ENCODE results near the gene SACM1L. TPM values are rescaled to one million over a fixed set of nuclear protein-coding genes. Genes with fewer than 3 reads are reported as not detected.

SACM1L gene
- total RNA-seq, 2 donors from 2014 or later = 149 to 161 TPM

DNA sequence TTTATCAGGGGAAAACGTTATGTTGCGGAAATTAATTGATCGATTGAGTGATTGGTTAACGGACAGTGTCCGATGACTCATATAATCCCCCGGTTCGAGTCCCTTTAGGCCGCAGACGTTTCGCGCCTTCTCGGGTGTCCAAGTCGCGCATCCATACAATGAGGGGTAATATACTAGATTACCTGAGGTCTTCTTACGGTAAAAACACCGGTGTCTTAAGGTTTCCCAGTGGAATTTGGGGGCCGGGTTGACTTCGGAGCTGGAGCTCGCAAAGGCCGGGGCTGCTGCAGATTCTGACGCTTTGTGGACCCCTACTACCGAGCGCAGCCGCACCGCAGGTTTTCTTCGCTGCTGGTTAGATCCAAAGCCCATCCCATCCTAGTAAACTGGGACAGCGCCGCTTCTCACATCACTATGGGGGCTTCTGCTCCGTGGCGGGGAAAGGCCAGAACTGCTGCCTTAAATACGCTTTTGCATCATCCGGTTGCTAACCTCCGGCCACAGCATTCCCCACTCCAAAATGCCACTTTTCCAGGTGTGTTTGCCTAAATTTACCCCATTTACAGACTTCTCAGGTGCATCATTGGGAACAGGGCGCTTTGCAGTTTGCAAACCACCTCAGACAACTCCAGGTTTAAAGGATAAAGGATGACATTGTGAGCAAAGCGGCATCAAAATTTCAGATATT lies 858 bp upstream of the SACM1L start:
- peak overlapping the region; percentile 83 for H3K27ac ChIP-seq (ENCODE audit: low read depth, low read length)
- H3K9me3 ChIP-seq (ENCODE audit: control insufficient read depth, low read length) = peaks cover 3% of the 10 kb centered on the region
- peak overlapping the region; percentile 92 for H3K4me3 Mint-ChIP-seq
- peaks cover 47% of the 10 kb centered on the region for H3K36me3 ChIP-seq (ENCODE audit: control insufficient read depth, insufficient read depth, low read length)
- 0 to 3% methylated on average over 23 to 35 of the region's 35 CpGs for WGBS, 2 experiments (ENCODE audit: insufficient coverage in 1 of 2, insufficient read length in 1 of 2)
- H3K9me3 Mint-ChIP-seq = peaks cover 10% of the 10 kb centered on the region
- H3K36me3 Mint-ChIP-seq (ENCODE audit: low read depth) = peaks cover 31% of the 10 kb centered on the region
- peaks cover 17% of the 10 kb centered on the region for H3K4me1 ChIP-seq (ENCODE audit: control insufficient read depth, insufficient read depth, low read length)
- peak overlapping the region; percentile 94 for H3K9ac ChIP-seq (ENCODE audit: extremely low read depth, low read length, poor library complexity, severe bottlenecking)
- peak overlapping the region; percentile 96 for H3K4me3 ChIP-seq (ENCODE audit: low read length)
- TF ChIP-seq CTCF (conservative IDR thresholded peaks at IDR 0.05) = no peak
- no peaks in the 10 kb centered on the region for H3K27me3 ChIP-seq (ENCODE audit: control insufficient read depth, insufficient read depth, low read length, poor library complexity, severe bottlenecking)
- H3K4me1 Mint-ChIP-seq = peaks cover 47% of the 10 kb centered on the region
- peak overlapping the region; percentile 94 for H3K27ac Mint-ChIP-seq
- DNase-seq = peak; percentile 87
- H3K27me3 Mint-ChIP-seq (ENCODE audit: insufficient read depth) = no peaks in the 10 kb centered on the region

DNA sequence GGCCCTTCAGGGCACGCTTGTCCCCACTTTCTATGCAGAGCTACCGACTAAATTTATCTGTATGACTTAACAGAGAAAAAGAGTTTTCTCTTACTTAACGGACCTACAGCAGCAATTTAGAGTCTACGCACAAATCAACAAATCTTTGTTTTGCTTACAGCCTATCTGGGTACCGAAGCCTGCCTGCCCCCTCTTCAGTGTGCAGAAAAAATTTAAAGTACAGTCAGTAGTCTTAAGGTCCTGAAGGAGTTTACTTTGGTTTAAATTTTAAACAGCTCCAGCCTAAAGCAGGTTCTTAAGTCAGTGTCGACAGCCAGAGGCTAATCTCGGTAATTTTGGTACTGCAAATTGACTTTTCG lies 570 bp downstream of the SACM1L start:
- H3K9ac ChIP-seq (ENCODE audit: extremely low read depth, low read length, poor library complexity, severe bottlenecking) = peak overlapping the region; percentile 94
- peak overlapping the region; percentile 94 for H3K27ac Mint-ChIP-seq
- WGBS, 2 experiments (ENCODE audit: insufficient coverage in 1 of 2, insufficient read length in 1 of 2) = 4 to 5% methylated on average over 4 to 8 of the region's 8 CpGs
- H3K4me1 ChIP-seq (ENCODE audit: control insufficient read depth, insufficient read depth, low read length) = peaks cover 22% of the 10 kb centered on the region
- no peaks in the 10 kb centered on the region for H3K27me3 Mint-ChIP-seq (ENCODE audit: insufficient read depth)
- H3K9me3 ChIP-seq (ENCODE audit: control insufficient read depth, low read length) = no peaks in the 10 kb centered on the region
- no peak for TF ChIP-seq CTCF (conservative IDR thresholded peaks at IDR 0.05)
- H3K4me1 Mint-ChIP-seq = peaks cover 49% of the 10 kb centered on the region
- peak overlapping the region; percentile 92 for H3K4me3 Mint-ChIP-seq
- peaks cover 30% of the 10 kb centered on the region for H3K36me3 Mint-ChIP-seq (ENCODE audit: low read depth)
- H3K27me3 ChIP-seq (ENCODE audit: control insufficient read depth, insufficient read depth, low read length, poor library complexity, severe bottlenecking) = no peaks in the 10 kb centered on the region
- peak overlapping the region; percentile 100 for H3K4me3 ChIP-seq (ENCODE audit: low read length)
- peaks cover 2% of the 10 kb centered on the region for H3K9me3 Mint-ChIP-seq
- peak overlapping the region; percentile 87 for H3K27ac ChIP-seq (ENCODE audit: low read depth, low read length)
- peaks cover 47% of the 10 kb centered on the region for H3K36me3 ChIP-seq (ENCODE audit: control insufficient read depth, insufficient read depth, low read length)
- no peak for DNase-seq

GRCh38 chr3:45690336-45691035 lies 1.3 kb downstream of the SACM1L start:
- no peak for DNase-seq
- no peak for TF ChIP-seq CTCF (conservative IDR thresholded peaks at IDR 0.05)
- Histone ChIP-seq H3K9ac (ENCODE audit: extremely low read depth, low read length, poor library complexity, severe bottlenecking) (peak overlapping the region; percentile 94), H3K36me3 (ENCODE audit: control insufficient read depth, insufficient read depth, low read length) (peaks cover 48% of the 10 kb centered on the region), H3K27me3 (ENCODE audit: control insufficient read depth, insufficient read depth, low read length, poor library complexity, severe bottlenecking) (no peaks in the 10 kb centered on the region), H3K4me3 (ENCODE audit: low read length) (peak overlapping the region; percentile 100), H3K9me3 (ENCODE audit: control insufficient read depth, low read length) (no peaks in the 10 kb centered on the region), H3K27ac (ENCODE audit: low read depth, low read length) (no peak overlapping the region), H3K4me1 (ENCODE audit: control insufficient read depth, insufficient read depth, low read length) (peaks cover 17% of the 10 kb centered on the region)
- Mint-ChIP-seq H3K4me3 (peak overlapping the region; percentile 92), H3K27ac (peak overlapping the region; percentile 94), H3K9me3 (peaks cover 2% of the 10 kb centered on the region), H3K36me3 (ENCODE audit: low read depth) (peaks cover 34% of the 10 kb centered on the region), H3K4me1 (peaks cover 44% of the 10 kb centered on the region), H3K27me3 (ENCODE audit: insufficient read depth) (no peaks in the 10 kb centered on the region)
- 33 to 57% methylated on average over 1 to 4 of the region's 4 CpGs for WGBS, 2 experiments (ENCODE audit: insufficient coverage in 1 of 2, insufficient read length in 1 of 2)

Measured in endodermal cell (in vitro differentiated cells).